Spinal cord (tissue), 10 donors: Measurements from ENCODE around the gene MROH9. TPM values are rescaled to one million over a fixed set of nuclear protein-coding genes. Genes with fewer than 3 reads are reported as not detected.

Experiments used
- DNase-seq, 6 donors: peaks; one replicate each; pipeline versions ENCODE4 v3.0.0 to v3.0.0-alpha.2; 2013 to 2015; ENCODE audit warnings: low spot score in 6 of 6, low read depth in 4 of 6
- H3K27ac ChIP-seq: one replicate; pipeline ENCODE4 v1.5.1; 2013; ENCODE audit warnings: low read depth, low read length, control low read depth
- H3K27me3 ChIP-seq: one replicate; pipeline ENCODE4 v1.6.1; 2013; ENCODE audit warnings: low read length; ENCODE audit not compliant: control insufficient read depth, insufficient read depth
- H3K36me3 ChIP-seq: one replicate; pipeline ENCODE4 v1.6.1; 2013; ENCODE audit warnings: low read length; ENCODE audit not compliant: control insufficient read depth, insufficient read depth
- H3K4me1 ChIP-seq: one replicate; pipeline ENCODE4 v1.6.1; 2013; ENCODE audit warnings: low read length; ENCODE audit not compliant: control insufficient read depth, insufficient read depth
- H3K4me3 ChIP-seq: one replicate; pipeline ENCODE4 v1.5.1; 2013; ENCODE audit warnings: low read depth, low read length, control low read depth
- H3K9me3 ChIP-seq: one replicate; pipeline ENCODE4 v1.6.1; 2013; ENCODE audit warnings: low read length; ENCODE audit not compliant: control insufficient read depth, insufficient read depth
- WGBS: methylation state at CpG from one replicate; pipeline ENCODE4 v1.1.5; 2013; ENCODE audit warnings: missing lambda C conversion rate; ENCODE audit not compliant: insufficient coverage; 5-methylcytosine and 5-hydroxymethylcytosine counted together
- polyA plus RNA-seq, 2 donors: library from polyadenylated mRNA; unstranded; fragments of 120-200 nt; gene quantifications; one replicate each; pipeline ENCODE4 v1.2.1, GENCODE V29; 2013; ENCODE audit not compliant: insufficient read length in 2 of 2
- total RNA-seq, 2 donors: library from RNA; depleted of rRNA in 1 of 2; stranded (reverse); fragments of 120-200 nt in 1 of 2; fragments of >200 nt in 1 of 2; gene quantifications; one replicate each; pipeline versions ENCODE4 v1.2.3 to v1.2.4, GENCODE V29; 2013 to 2014
- donor health status: healthy.

MROH9 gene
- total and polyA plus RNA-seq, 4 donors: 0.06 to 0.10 TPM; not detected in 2

GRCh38 chr1:171062902-171063301 is 127.6 kb downstream of the MROH9 start:
- H3K27ac ChIP-seq: no peak overlapping the region
- H3K36me3 ChIP-seq: no peaks in the 10 kb centered on the region
- no peak overlapping the region for H3K4me3 ChIP-seq
- no peaks in the 10 kb centered on the region for H3K9me3 ChIP-seq
- no peak for DNase-seq
- no peaks in the 10 kb centered on the region for H3K4me1 ChIP-seq
- 100% methylated on average over 1 of the region's 4 CpGs for WGBS
- H3K27me3 ChIP-seq: no peaks in the 10 kb centered on the region

GRCh38 chr1:171075041-171075440 is 139.7 kb downstream of the MROH9 start:
- H3K27me3 ChIP-seq: no peaks in the 10 kb centered on the region
- H3K4me3 ChIP-seq: no peak overlapping the region
- no peaks in the 10 kb centered on the region for H3K36me3 ChIP-seq
- no peak overlapping the region for H3K27ac ChIP-seq
- no peaks in the 10 kb centered on the region for H3K4me1 ChIP-seq
- H3K9me3 ChIP-seq: no peaks in the 10 kb centered on the region
- WGBS: no CpG with 5 or more reads among the region's 3 CpGs
- no peak for DNase-seq

- DNase-seq: peak; percentile 21 to 79 (median 58)
- H3K9me3 ChIP-seq: no peaks in the 10 kb centered on the region
- no peaks in the 10 kb centered on the region for H3K36me3 ChIP-seq
- no peak overlapping the region for H3K4me3 ChIP-seq
- peak overlapping the region; percentile 65 for H3K27ac ChIP-seq
- no peaks in the 10 kb centered on the region for H3K27me3 ChIP-seq
- H3K4me1 ChIP-seq: no peaks in the 10 kb centered on the region
Observed at GRCh38 chr1:171081314-171081753, 146.0 kb downstream of the MROH9 start.

GRCh38 chr1:171081763-171082201 is 146.4 kb downstream of the MROH9 start:
- Histone ChIP-seq H3K4me1 (no peaks in the 10 kb centered on the region), H3K27ac (peak overlapping the region; percentile 65), H3K9me3 (no peaks in the 10 kb centered on the region), H3K27me3 (no peaks in the 10 kb centered on the region), H3K4me3 (no peak overlapping the region), H3K36me3 (no peaks in the 10 kb centered on the region)
- peak; percentile 36 to 86 (median 56) for DNase-seq
- WGBS: 24% methylated on average over 6 of the region's 7 CpGs

GRCh38 chr1:171082606-171083005 is 147.3 kb downstream of the MROH9 start:
- Histone ChIP-seq H3K36me3 (no peaks in the 10 kb centered on the region), H3K27me3 (no peaks in the 10 kb centered on the region), H3K4me1 (no peaks in the 10 kb centered on the region), H3K4me3 (no peak overlapping the region), H3K9me3 (no peaks in the 10 kb centered on the region), H3K27ac (peak overlapping the region; percentile 65)
- no CpG with 5 or more reads among the region's 1 CpG for whole genome bisulfite sequencing
- DNase-seq: no peak

GRCh38 chr1:171083222-171083621 is 147.9 kb downstream of the MROH9 start:
- Histone ChIP-seq H3K4me1 (no peaks in the 10 kb centered on the region), H3K4me3 (no peak overlapping the region), H3K27me3 (no peaks in the 10 kb centered on the region), H3K9me3 (no peaks in the 10 kb centered on the region), H3K27ac (no peak overlapping the region), H3K36me3 (no peaks in the 10 kb centered on the region)
- peak in 1 of 6 donors; percentile 22 for DNase-seq
- 75% methylated on average over 2 of the region's 5 CpGs for WGBS

GRCh38 chr1:171084091-171084490 is 148.8 kb downstream of the MROH9 start:
- Histone ChIP-seq H3K4me3 (no peak overlapping the region), H3K36me3 (no peaks in the 10 kb centered on the region), H3K9me3 (no peaks in the 10 kb centered on the region), H3K27me3 (no peaks in the 10 kb centered on the region), H3K4me1 (no peaks in the 10 kb centered on the region), H3K27ac (no peak overlapping the region)
- DNase-seq: no peak

- no peak for DNase-seq
- H3K9me3 ChIP-seq: no peaks in the 10 kb centered on the region
- H3K36me3 ChIP-seq: no peaks in the 10 kb centered on the region
- WGBS: no CpG with 5 or more reads among the region's 2 CpGs
- no peaks in the 10 kb centered on the region for H3K27me3 ChIP-seq
- no peak overlapping the region for H3K27ac ChIP-seq
- H3K4me1 ChIP-seq: no peaks in the 10 kb centered on the region
- H3K4me3 ChIP-seq: no peak overlapping the region
Observed at GRCh38 chr1:171084870-171085269, 149.5 kb downstream of the MROH9 start.

GRCh38 chr1:171087896-171088295 is 152.6 kb downstream of the MROH9 start:
- no peak overlapping the region for H3K4me3 ChIP-seq
- no peak for DNase-seq

GRCh38 chr1:171090604-171091003 is 155.3 kb downstream of the MROH9 start, which contains the start of gene FMO3:
Gene FMO3, plus strand, starts transcription at chr1:171090905. Its CDS starts 1,754 bp downstream, at chr1:171092659.
- no peak for DNase-seq
- Histone ChIP-seq H3K27ac (no peak within 1 kb of the TSS), H3K27me3 (no peaks in the 10 kb centered on the region), H3K4me3 (no peak within 1 kb of the TSS), H3K9me3 (no peaks in the 10 kb centered on the region), H3K36me3 (no peaks in the 10 kb centered on the region), H3K4me1 (no peaks in the 10 kb centered on the region)
- WGBS: no CpG with 5 or more reads among the region's 5 CpGs

More at GRCh38 chr1:171087896-171088295, 152.6 kb downstream of the MROH9 start:
- Histone ChIP-seq H3K27me3 (no peaks in the 10 kb centered on the region), H3K36me3 (no peaks in the 10 kb centered on the region), H3K4me1 (no peaks in the 10 kb centered on the region), H3K9me3 (no peaks in the 10 kb centered on the region), H3K27ac (no peak overlapping the region)
